Tibial artery (tissue), 4 donors: ENCODE data around the gene AMBP.
A peak's percentile ranks its signal among the peaks of the same experiment; 100 is the strongest.

Experiments used
- DNase-seq, 2 donors: peaks; one replicate each; pipeline ENCODE4 v3.0.0-alpha.2; 2019
- H3K27ac ChIP-seq, 2 donors: fragments of 200-600 bp; sonication (generic) in 1 of 2; 1 replicate in 1 of 2; 2 replicates in 1 of 2; pipeline ENCODE4 v1.5.1; 2018 to 2019; ENCODE audit warnings: mild to moderate bottlenecking in 1 of 2
- H3K27me3 ChIP-seq, 2 donors: fragments of 200-600 bp; sonication (generic) in 1 of 2; one replicate each; pipeline versions ENCODE4 v1.5.1 to v1.6.0; 2016 to 2019
- H3K36me3 ChIP-seq, 3 donors: fragments of 200-600 bp; sonication (generic) in 2 of 3; one replicate each; pipeline ENCODE4 v1.5.1; 2016 to 2019; ENCODE audit warnings: mild to moderate bottlenecking in 2 of 3
- H3K4me1 ChIP-seq, 4 donors: fragments of 200-600 bp; sonication (generic) in 2 of 4; 1 replicate in 3 of 4; 2 replicates in 1 of 4; pipeline ENCODE4 v1.5.1; 2016 to 2019
- H3K4me3 ChIP-seq, 2 donors: fragments of 200-600 bp; sonication (generic) in 1 of 2; 1 replicate in 1 of 2; 2 replicates in 1 of 2; pipeline ENCODE4 v1.5.1; 2018 to 2019; ENCODE audit warnings: mild to moderate bottlenecking in 2 of 2
- H3K9me3 ChIP-seq, 3 donors: fragments of 200-600 bp; sonication (generic) in 1 of 3; one replicate each; pipeline ENCODE4 v1.5.1; 2016 to 2019
- intact Hi-C: fragments of 100-400 bp; cut with DNase I; formaldehyde crosslinking; loops from one replicate; pipeline ENCODE4 v1.15.0; 2023; ENCODE audit warnings: low total_unique reads
- TF ChIP-seq, protein P1 (sequence below), 2 experiments: fragments of 200-600 bp in 1 of 2; fragments of 450-650 bp in 1 of 2; IDR thresholded peaks; one replicate each; pipeline ENCODE4 v1.5.1; 2017 to 2019; ENCODE audit warnings: antibody characterized with exemption in 2 of 2, mild to moderate bottlenecking in 1 of 2, moderate library complexity in 1 of 2

The AMBP gene

DNA sequence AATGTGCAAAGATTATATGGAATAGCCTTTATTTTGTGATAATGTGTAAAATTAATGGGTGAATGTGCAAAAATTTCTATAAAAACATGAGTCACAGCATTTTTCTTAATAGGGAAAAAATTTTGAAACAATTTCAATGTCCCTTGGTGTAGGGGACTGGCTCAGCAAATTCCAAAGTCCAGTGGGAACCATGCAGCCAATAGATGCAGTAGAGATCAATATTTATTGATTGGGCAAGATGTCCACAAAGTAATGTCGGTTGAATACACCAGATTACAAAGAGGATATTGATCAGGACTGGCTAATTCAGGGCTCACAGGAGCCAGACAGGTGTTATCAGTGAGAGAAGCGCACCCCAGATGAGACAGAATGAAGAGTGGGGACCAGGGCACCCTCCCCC is 62.5 kb downstream of the AMBP start:
- DNase-seq: no peak

DNA sequence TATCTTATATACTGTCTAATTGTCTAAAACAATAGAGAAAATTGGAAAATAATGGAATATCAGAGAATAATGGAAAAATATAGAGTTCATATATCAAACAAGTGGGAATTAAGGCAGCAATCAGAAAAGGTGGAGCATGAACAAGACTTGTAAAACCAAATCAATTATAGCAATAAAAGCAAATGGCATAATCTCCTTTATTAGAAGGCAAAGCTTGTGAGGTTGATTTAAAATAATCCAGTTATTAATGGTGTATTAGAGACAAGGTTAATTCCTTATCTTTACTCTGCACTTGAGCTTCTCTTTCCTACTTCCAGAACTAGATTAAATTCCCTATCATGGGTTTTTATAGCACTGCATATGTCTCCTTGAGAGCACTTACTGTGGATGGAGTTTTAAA is 64.1 kb downstream of the AMBP start:
- Histone ChIP-seq H3K9me3 (no peaks in the 10 kb centered on the region), H3K27ac (no peak overlapping the region), H3K27me3 (no peaks in the 10 kb centered on the region), H3K4me1 (no peaks in the 10 kb centered on the region), H3K4me3 (no peak overlapping the region), H3K36me3 (peaks cover 13 to 60% (median 52%) of the 10 kb centered on the region in 3 donors)
- intact Hi-C loops: no loop called here
- TF ChIP-seq, protein P1, sequence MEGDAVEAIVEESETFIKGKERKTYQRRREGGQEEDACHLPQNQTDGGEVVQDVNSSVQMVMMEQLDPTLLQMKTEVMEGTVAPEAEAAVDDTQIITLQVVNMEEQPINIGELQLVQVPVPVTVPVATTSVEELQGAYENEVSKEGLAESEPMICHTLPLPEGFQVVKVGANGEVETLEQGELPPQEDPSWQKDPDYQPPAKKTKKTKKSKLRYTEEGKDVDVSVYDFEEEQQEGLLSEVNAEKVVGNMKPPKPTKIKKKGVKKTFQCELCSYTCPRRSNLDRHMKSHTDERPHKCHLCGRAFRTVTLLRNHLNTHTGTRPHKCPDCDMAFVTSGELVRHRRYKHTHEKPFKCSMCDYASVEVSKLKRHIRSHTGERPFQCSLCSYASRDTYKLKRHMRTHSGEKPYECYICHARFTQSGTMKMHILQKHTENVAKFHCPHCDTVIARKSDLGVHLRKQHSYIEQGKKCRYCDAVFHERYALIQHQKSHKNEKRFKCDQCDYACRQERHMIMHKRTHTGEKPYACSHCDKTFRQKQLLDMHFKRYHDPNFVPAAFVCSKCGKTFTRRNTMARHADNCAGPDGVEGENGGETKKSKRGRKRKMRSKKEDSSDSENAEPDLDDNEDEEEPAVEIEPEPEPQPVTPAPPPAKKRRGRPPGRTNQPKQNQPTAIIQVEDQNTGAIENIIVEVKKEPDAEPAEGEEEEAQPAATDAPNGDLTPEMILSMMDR (IDR thresholded peaks at IDR 0.05): no peak
- DNase-seq: no peak

More for the DNA sequence above, 62.5 kb downstream of the AMBP start:
- TF ChIP-seq, protein P1 (IDR thresholded peaks at IDR 0.05): no peak
- Histone ChIP-seq H3K27ac (no peak overlapping the region), H3K36me3 (peaks cover 21 to 61% (median 57%) of the 10 kb centered on the region in 3 donors), H3K4me1 (no peaks in the 10 kb centered on the region), H3K27me3 (no peaks in the 10 kb centered on the region), H3K4me3 (no peak overlapping the region), H3K9me3 (peaks cover 0 to 4% (median 0%) of the 10 kb centered on the region in 3 donors)
- intact Hi-C loops: no loop called here

DNA sequence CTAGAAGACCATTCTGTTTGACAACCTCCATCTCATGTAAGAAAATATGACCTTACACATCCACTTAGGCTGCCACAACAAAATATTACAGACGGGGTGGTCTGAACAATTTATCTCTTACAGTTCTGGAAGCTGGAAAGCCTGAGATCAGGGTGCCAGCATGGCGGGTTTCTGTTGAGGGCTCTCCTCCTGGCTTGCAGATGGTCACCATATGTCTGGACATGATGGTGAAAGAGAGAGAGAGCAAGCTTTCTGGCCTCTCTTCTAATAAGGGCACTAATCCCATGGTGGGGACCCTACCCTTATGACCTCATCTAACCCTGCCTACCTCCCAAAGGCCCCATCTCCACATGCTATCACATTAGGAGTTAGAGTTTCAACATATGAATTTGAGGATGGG is 66.0 kb downstream of the AMBP start:
- Histone ChIP-seq H3K36me3 (peaks cover 13 to 60% (median 47%) of the 10 kb centered on the region in 3 donors), H3K4me1 (no peaks in the 10 kb centered on the region), H3K27ac (no peak overlapping the region), H3K27me3 (no peaks in the 10 kb centered on the region), H3K9me3 (no peaks in the 10 kb centered on the region), H3K4me3 (no peak overlapping the region)
- TF ChIP-seq, protein P1 (IDR thresholded peaks at IDR 0.05): no peak
- no peak for DNase-seq
- intact Hi-C loops: no loop called here

DNA sequence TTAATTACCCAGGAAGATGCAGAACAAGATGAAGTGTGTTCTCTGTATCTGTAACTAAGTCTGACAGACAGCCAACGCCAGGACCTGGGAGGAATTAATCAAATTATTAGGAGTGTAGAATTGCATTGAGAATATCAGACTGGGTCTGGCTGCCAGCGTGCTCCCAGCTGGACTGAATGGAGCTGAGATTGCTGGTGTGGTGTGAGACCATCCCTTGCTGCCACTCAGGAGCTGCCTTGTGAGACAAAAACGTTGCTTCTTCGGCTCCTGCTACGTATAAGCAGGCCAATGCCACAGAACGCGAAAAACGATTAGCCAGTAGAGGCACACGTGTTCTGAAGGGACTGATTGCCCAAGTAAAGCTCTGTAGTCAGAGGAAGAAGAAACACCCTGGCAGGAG is 66.8 kb downstream of the AMBP start:
- no peaks in the 10 kb centered on the region for H3K4me1 ChIP-seq
- H3K36me3 ChIP-seq: peaks cover 9 to 60% (median 39%) of the 10 kb centered on the region in 3 donors
- no peak overlapping the region for H3K27ac ChIP-seq
- intact Hi-C loops: no loop called here
- TF ChIP-seq, protein P1 (IDR thresholded peaks at IDR 0.05): no peak
- H3K4me3 ChIP-seq: no peak overlapping the region
- no peaks in the 10 kb centered on the region for H3K9me3 ChIP-seq
- no peaks in the 10 kb centered on the region for H3K27me3 ChIP-seq
- DNase-seq: peak; percentile 4 to 6
